WTC11 (cell line): ENCODE results near the gene PDCD1LG2. TPM values are rescaled to one million over a fixed set of nuclear protein-coding genes. Genes with fewer than 3 reads are reported as not detected.
A peak's percentile ranks its signal among the peaks of the same experiment; 100 is the strongest.

Source experiments
- ATAC-seq: fragments of 200-7000 bp; cut with Tn5 transposase; 2 replicates; pipeline ENCODE4 v1.10.0; 2021; ENCODE audit warnings: mild to moderate bottlenecking, moderate library complexity
- CTCF ChIA-PET: fragments of 300-600 bp; sonication (Branson Sonifier 250); formaldehyde crosslinking; loops from one replicate; lab custom pipeline; 2021; ENCODE audit warnings: antibody characterized with exemption; lab: Charles Lee
- POLR2A ChIA-PET: fragments of 350-600 bp; sonication (Branson Sonifier 250); formaldehyde crosslinking; loops from one replicate; lab custom pipeline; 2021; ENCODE audit warnings: antibody characterized with exemption; lab: Charles Lee
- DNase-seq: peaks from one replicate; pipeline ENCODE4 v3.0.0; 2021; ENCODE audit warnings: low spot score
- H3K27ac Mint-ChIP-seq: 2 replicates; pipeline ENCODE4 v1.8.0; 2021; ENCODE audit warnings: mixed read lengths
- H3K27me3 Mint-ChIP-seq: 2 replicates; pipeline ENCODE4 v1.8.0; 2021; ENCODE audit warnings: low read depth, mild to moderate bottlenecking, moderate library complexity, mixed read lengths
- H3K36me3 Mint-ChIP-seq: 2 replicates; pipeline ENCODE4 v1.8.0; 2021; ENCODE audit warnings: mixed read lengths
- H3K4me1 Mint-ChIP-seq: 2 replicates; pipeline ENCODE4 v1.8.0; 2022; ENCODE audit warnings: mixed read lengths
- H3K4me3 Mint-ChIP-seq: 2 replicates; pipeline ENCODE4 v1.8.0; 2021; ENCODE audit warnings: mild to moderate bottlenecking, moderate library complexity, mixed read lengths
- H3K9me3 Mint-ChIP-seq: 2 replicates; pipeline ENCODE4 v1.8.0; 2021; ENCODE audit warnings: mixed read lengths
- CREM ChIP-seq: sonication (generic); formaldehyde crosslinking; IDR thresholded peaks from 2 replicates; pipeline ENCODE4 v1.8.1; 2022; ENCODE audit warnings: mild to moderate bottlenecking, missing genetic modification reagents, moderate library complexity
- FOXP1 ChIP-seq: sonication (generic); formaldehyde crosslinking; IDR thresholded peaks from 2 replicates; pipeline ENCODE4 v1.8.0; 2022; ENCODE audit warnings: missing genetic modification reagents, mild to moderate bottlenecking, moderate library complexity, borderline replicate concordance
- OVOL2 ChIP-seq: fragments of 250-450 bp; sonication (Bioruptor Pico); IDR thresholded peaks from 2 replicates; pipeline ENCODE4 v1.9.0; 2021; ENCODE audit warnings: mild to moderate bottlenecking, borderline replicate concordance
- RORB ChIP-seq: fragments of 250-450 bp; sonication (Bioruptor Pico); IDR thresholded peaks from 2 replicates; pipeline ENCODE4 v1.9.0; 2021; ENCODE audit warnings: mild to moderate bottlenecking
- TCF7 ChIP-seq: sonication (generic); formaldehyde crosslinking; IDR thresholded peaks from 2 replicates; pipeline ENCODE4 v1.8.0; 2022; ENCODE audit warnings: mild to moderate bottlenecking, low read depth, missing genetic modification reagents, moderate library complexity
- TEAD1 ChIP-seq: sonication (generic); formaldehyde crosslinking; IDR thresholded peaks from 2 replicates; pipeline ENCODE4 v1.8.0; 2022; ENCODE audit warnings: mild to moderate bottlenecking, missing genetic modification reagents
- TEAD4 ChIP-seq: sonication (generic); formaldehyde crosslinking; IDR thresholded peaks from 2 replicates; pipeline ENCODE4 v1.8.0; 2022; ENCODE audit warnings: mild to moderate bottlenecking, missing genetic modification reagents
- ZNF219 ChIP-seq: sonication (generic); formaldehyde crosslinking; IDR thresholded peaks from 2 replicates; pipeline ENCODE4 v1.8.0; 2023; ENCODE audit warnings: missing genetic modification reagents, mild to moderate bottlenecking, borderline replicate concordance
- total RNA-seq: library from RNA; stranded (reverse); gene quantifications from 3 replicates; pipeline ENCODE4 v1.2.3, GENCODE V29; 2021
- TF ChIP-seq, protein P1 (sequence below): sonication (generic); formaldehyde crosslinking; IDR thresholded peaks from 2 replicates; pipeline ENCODE4 v1.8.1; 2022; ENCODE audit warnings: mild to moderate bottlenecking, missing genetic modification reagents, moderate library complexity, borderline replicate concordance
- TF ChIP-seq, protein P2 (sequence below): fragments of 250-450 bp; sonication (Bioruptor Pico); conservative IDR thresholded peaks from 2 replicates; pipeline ENCODE4 v1.9.0; 2021; ENCODE audit warnings: mild to moderate bottlenecking
- TF ChIP-seq, protein P3 (sequence below): sonication (generic); formaldehyde crosslinking; IDR thresholded peaks from 2 replicates; pipeline ENCODE4 v1.8.1; 2022; ENCODE audit warnings: low read depth, mild to moderate bottlenecking, moderate library complexity, missing genetic modification reagents, borderline replicate concordance
- TF ChIP-seq, protein P4 (sequence below): sonication (generic); formaldehyde crosslinking; conservative IDR thresholded peaks from 2 replicates; pipeline ENCODE4 v1.8.1; 2022; ENCODE audit warnings: mild to moderate bottlenecking, missing genetic modification reagents
- TF ChIP-seq, protein P5 (sequence below): sonication (generic); formaldehyde crosslinking; IDR thresholded peaks from 2 replicates; pipeline ENCODE4 v1.8.0; 2023; ENCODE audit warnings: missing genetic modification reagents, mild to moderate bottlenecking, borderline replicate concordance

The PDCD1LG2 gene
- total RNA-seq, 1 experiment from 2014 or later, result not detected

DNA sequence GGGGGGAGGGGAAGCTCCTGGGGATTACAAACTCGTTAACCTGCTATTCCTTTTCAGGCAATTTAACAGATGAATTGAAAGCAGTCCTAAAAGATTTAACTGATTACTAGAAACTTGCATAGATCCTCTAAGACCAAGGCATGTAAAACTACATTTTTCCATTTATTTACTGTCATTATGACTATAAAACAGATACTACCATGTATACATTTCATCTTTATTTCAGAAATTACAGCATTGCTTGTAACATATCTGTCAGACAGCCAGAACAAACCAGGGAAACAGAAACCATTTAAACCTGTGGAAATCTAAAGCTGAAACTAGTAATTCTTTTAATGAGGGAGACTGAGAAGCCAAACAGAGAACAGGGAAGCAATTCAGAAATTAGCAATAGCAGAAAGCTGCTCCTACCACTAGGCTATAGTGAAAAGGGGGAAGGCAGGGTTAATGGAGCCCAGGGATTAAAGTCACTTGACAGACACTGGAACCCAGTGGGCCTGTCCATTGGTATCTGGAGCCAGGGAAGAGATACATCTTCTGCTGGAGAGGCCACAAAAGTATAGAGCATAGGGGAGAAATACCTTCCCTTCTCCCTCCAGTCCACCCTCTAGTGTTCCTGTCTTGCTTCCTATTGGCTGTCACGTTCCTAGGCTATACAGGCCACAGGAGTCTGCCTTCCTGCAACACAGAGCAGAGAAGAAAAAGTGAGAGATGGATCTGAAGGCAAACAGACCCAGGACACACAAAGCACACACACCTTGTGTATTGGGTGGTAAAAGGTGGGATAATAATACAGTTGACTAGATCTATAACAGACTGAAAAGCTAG, 33.8 kb downstream of the PDCD1LG2 start:
- DNase-seq (no peak), ATAC-seq (peak; percentile 97)
- ChIA-PET POLR2A (no interaction called here), CTCF (interaction anchor here (0.7 to 0.9 kb wide), 3 partner anchors 56 to 94 kb away, joined by 3 to 6 read pairs (median 3); partner anchors contain the start of gene CD274)
- H3K36me3 Mint-ChIP-seq, result 0 out of 2 replicates have a peak, but pooled peaks cover 5% of the 10 kb centered on the region
- peaks cover 12% of the 10 kb centered on the region for H3K4me1 Mint-ChIP-seq
- TF ChIP-seq OVOL2 (CRISPR knock-in tag), result no peak
- TF ChIP-seq TCF7 (CRISPR knock-in tag), result no peak
- TF ChIP-seq RORB (CRISPR knock-in tag), result no peak
- TF ChIP-seq, protein P1, sequence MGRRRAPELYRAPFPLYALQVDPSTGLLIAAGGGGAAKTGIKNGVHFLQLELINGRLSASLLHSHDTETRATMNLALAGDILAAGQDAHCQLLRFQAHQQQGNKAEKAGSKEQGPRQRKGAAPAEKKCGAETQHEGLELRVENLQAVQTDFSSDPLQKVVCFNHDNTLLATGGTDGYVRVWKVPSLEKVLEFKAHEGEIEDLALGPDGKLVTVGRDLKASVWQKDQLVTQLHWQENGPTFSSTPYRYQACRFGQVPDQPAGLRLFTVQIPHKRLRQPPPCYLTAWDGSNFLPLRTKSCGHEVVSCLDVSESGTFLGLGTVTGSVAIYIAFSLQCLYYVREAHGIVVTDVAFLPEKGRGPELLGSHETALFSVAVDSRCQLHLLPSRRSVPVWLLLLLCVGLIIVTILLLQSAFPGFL (CRISPR knock-in tag), result no peak
- TF ChIP-seq, protein P2, sequence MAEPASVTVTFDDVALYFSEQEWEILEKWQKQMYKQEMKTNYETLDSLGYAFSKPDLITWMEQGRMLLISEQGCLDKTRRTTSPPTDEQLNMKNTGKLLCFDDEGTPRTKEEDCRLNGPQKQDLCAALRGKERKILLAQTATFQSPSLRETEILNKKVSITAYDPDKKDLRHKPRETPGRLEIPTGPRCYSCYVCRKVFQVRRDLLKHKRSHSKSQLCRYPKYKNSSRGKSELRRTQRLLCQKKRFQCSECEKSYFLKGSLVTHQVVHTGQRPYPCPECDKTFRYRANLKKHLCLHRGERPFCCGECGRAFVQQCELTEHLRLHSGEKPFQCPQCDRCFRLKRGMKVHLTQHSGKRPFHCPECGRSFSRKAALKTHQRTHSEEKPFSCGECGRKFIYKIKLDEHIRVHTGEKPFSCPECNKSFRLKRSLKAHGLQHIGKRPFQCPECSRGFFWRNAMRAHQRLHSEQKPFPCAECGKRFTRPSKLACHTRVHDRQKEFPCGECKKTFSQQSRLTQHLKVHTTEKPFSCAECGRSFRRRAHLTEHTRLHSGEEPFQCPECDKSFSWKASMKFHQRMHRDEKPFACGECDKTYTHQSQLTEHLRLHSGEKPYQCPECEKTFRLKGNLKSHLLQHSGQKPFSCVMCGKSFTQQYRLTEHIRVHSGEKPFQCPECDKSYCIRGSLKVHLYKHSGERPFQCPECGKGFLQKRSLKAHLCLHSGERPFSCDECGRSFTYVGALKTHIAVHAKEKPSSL (CRISPR knock-in tag), result no peak
- TF ChIP-seq, protein P3, sequence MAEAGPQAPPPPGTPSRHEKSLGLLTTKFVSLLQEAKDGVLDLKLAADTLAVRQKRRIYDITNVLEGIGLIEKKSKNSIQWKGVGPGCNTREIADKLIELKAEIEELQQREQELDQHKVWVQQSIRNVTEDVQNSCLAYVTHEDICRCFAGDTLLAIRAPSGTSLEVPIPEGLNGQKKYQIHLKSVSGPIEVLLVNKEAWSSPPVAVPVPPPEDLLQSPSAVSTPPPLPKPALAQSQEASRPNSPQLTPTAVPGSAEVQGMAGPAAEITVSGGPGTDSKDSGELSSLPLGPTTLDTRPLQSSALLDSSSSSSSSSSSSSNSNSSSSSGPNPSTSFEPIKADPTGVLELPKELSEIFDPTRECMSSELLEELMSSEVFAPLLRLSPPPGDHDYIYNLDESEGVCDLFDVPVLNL, result no peak
- TF ChIP-seq, protein P4, sequence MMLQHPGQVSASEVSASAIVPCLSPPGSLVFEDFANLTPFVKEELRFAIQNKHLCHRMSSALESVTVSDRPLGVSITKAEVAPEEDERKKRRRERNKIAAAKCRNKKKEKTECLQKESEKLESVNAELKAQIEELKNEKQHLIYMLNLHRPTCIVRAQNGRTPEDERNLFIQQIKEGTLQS (CRISPR knock-in tag), result no peak
- TF ChIP-seq, protein P5, sequence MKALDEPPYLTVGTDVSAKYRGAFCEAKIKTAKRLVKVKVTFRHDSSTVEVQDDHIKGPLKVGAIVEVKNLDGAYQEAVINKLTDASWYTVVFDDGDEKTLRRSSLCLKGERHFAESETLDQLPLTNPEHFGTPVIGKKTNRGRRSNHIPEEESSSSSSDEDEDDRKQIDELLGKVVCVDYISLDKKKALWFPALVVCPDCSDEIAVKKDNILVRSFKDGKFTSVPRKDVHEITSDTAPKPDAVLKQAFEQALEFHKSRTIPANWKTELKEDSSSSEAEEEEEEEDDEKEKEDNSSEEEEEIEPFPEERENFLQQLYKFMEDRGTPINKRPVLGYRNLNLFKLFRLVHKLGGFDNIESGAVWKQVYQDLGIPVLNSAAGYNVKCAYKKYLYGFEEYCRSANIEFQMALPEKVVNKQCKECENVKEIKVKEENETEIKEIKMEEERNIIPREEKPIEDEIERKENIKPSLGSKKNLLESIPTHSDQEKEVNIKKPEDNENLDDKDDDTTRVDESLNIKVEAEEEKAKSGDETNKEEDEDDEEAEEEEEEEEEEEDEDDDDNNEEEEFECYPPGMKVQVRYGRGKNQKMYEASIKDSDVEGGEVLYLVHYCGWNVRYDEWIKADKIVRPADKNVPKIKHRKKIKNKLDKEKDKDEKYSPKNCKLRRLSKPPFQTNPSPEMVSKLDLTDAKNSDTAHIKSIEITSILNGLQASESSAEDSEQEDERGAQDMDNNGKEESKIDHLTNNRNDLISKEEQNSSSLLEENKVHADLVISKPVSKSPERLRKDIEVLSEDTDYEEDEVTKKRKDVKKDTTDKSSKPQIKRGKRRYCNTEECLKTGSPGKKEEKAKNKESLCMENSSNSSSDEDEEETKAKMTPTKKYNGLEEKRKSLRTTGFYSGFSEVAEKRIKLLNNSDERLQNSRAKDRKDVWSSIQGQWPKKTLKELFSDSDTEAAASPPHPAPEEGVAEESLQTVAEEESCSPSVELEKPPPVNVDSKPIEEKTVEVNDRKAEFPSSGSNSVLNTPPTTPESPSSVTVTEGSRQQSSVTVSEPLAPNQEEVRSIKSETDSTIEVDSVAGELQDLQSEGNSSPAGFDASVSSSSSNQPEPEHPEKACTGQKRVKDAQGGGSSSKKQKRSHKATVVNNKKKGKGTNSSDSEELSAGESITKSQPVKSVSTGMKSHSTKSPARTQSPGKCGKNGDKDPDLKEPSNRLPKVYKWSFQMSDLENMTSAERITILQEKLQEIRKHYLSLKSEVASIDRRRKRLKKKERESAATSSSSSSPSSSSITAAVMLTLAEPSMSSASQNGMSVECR (CRISPR knock-in tag), result no peak
- no peak for TF ChIP-seq CREM (CRISPR knock-in tag)
- no peak for TF ChIP-seq FOXP1 (CRISPR knock-in tag)
- TF ChIP-seq TEAD1 (CRISPR knock-in tag), result no peak
- no peak for TF ChIP-seq TEAD4 (CRISPR knock-in tag)
- no peak for TF ChIP-seq ZNF219 (CRISPR knock-in tag)
- H3K9me3 Mint-ChIP-seq, result peaks cover 13% of the 10 kb centered on the region
- peak overlapping the region; percentile 61; the same call in 1 of the 2 replicates for H3K27ac Mint-ChIP-seq
- H3K27me3 Mint-ChIP-seq, result no peaks in the 10 kb centered on the region
- H3K4me3 Mint-ChIP-seq, result no peak overlapping the region
